Osteocyte (in vitro differentiated cells): ENCODE results near the gene RASAL2. TPM values are rescaled to one million over a fixed set of nuclear protein-coding genes. Genes with fewer than 3 reads are reported as not detected.

Experiments used
- DNase-seq: peaks from one replicate; pipeline ENCODE4 v3.0.0; 2021; ENCODE audit warnings: mixed read lengths; ENCODE audit not compliant: unreplicated experiment; ENCODE audit errors: extremely low spot score
- H3K27ac Mint-ChIP-seq: one replicate; pipeline ENCODE4 v1.8.0; 2021; ENCODE audit warnings: mild to moderate bottlenecking, mixed read lengths; ENCODE audit not compliant: unreplicated experiment
- H3K27me3 Mint-ChIP-seq: one replicate; pipeline ENCODE4 v1.8.0; 2021; ENCODE audit warnings: mixed read lengths; ENCODE audit not compliant: unreplicated experiment
- H3K36me3 Mint-ChIP-seq: one replicate; pipeline ENCODE4 v1.8.0; 2021; ENCODE audit warnings: mixed read lengths; ENCODE audit not compliant: unreplicated experiment
- H3K4me1 Mint-ChIP-seq: one replicate; pipeline ENCODE4 v1.8.0; 2021; ENCODE audit warnings: mixed read lengths; ENCODE audit not compliant: unreplicated experiment
- H3K4me3 Mint-ChIP-seq: one replicate; pipeline ENCODE4 v1.8.0; 2021; ENCODE audit warnings: mild to moderate bottlenecking, moderate library complexity, mixed read lengths; ENCODE audit not compliant: unreplicated experiment
- H3K9me3 Mint-ChIP-seq: one replicate; pipeline ENCODE4 v1.8.0; 2021; ENCODE audit warnings: mixed read lengths; ENCODE audit not compliant: unreplicated experiment
- CTCF ChIP-seq: fragments of 200-600 bp; sonication (generic); IDR thresholded peaks from 2 replicates; pipeline ENCODE4 v1.5.0; 2021; ENCODE audit warnings: antibody characterized with exemption, mild to moderate bottlenecking, moderate library complexity
- total RNA-seq: library from RNA; stranded (reverse); gene quantifications from 2 replicates; pipeline ENCODE4 v1.2.1, GENCODE V29; 2021

The RASAL2 gene
- total RNA-seq, 1 donor from 2014 or later, result 34.2 TPM

- TF ChIP-seq CTCF, result no peak
- Mint-ChIP-seq H3K4me3 (no peak overlapping the region), H3K9me3 (no peaks in the 10 kb centered on the region), H3K36me3 (peaks cover 18% of the 10 kb centered on the region), H3K27ac (no peak overlapping the region), H3K27me3 (no peaks in the 10 kb centered on the region), H3K4me1 (no peaks in the 10 kb centered on the region)
- DNase-seq, result no peak
Observed at GRCh38 chr1:178436899-178437298, 343.0 kb downstream of the RASAL2 start.

- H3K27me3 Mint-ChIP-seq, result no peaks in the 10 kb centered on the region
- H3K27ac Mint-ChIP-seq, result no peak overlapping the region
- H3K36me3 Mint-ChIP-seq, result peaks cover 30% of the 10 kb centered on the region
- TF ChIP-seq CTCF, result no peak
- no peak for DNase-seq
- no peaks in the 10 kb centered on the region for H3K4me1 Mint-ChIP-seq
- no peaks in the 10 kb centered on the region for H3K9me3 Mint-ChIP-seq
- no peak overlapping the region for H3K4me3 Mint-ChIP-seq
Observed at GRCh38 chr1:178438432-178438831, 344.5 kb downstream of the RASAL2 start.

GRCh38 chr1:178442925-178443324, 349.0 kb downstream of the RASAL2 start:
- H3K4me1 Mint-ChIP-seq, result no peaks in the 10 kb centered on the region
- no peak for DNase-seq
- no peak for TF ChIP-seq CTCF
- H3K9me3 Mint-ChIP-seq, result no peaks in the 10 kb centered on the region
- no peak overlapping the region for H3K27ac Mint-ChIP-seq
- no peaks in the 10 kb centered on the region for H3K27me3 Mint-ChIP-seq
- H3K4me3 Mint-ChIP-seq, result no peak overlapping the region
- peaks cover 60% of the 10 kb centered on the region for H3K36me3 Mint-ChIP-seq

- Mint-ChIP-seq H3K27ac (no peak overlapping the region), H3K4me1 (no peaks in the 10 kb centered on the region), H3K27me3 (no peaks in the 10 kb centered on the region), H3K9me3 (no peaks in the 10 kb centered on the region), H3K36me3 (peaks cover 39% of the 10 kb centered on the region), H3K4me3 (no peak overlapping the region)
- DNase-seq, result no peak
- TF ChIP-seq CTCF, result no peak
Observed at GRCh38 chr1:178450871-178451270, 357.0 kb downstream of the RASAL2 start.

DNA sequence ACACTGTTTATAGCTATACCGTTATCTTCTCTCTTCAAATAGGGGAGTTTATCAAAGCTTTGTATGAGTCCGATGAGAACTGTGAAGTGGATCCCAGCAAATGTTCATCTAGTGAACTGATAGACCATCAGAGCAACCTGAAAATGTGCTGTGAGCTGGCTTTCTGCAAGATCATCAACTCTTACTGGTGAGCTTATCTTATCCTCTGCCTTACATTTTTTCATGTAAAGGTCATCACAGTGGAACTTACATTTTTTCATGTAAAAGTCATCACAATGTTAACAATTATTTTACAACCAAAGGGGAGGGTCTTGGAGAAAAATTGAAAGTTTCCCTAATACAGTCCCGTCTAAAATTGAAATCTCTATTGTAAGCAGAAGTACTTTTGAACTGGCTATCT, 357.6 kb downstream of the RASAL2 start:
- DNase-seq, result no peak

More for the DNA sequence above, 357.6 kb downstream of the RASAL2 start:
- no peaks in the 10 kb centered on the region for H3K9me3 Mint-ChIP-seq
- no peaks in the 10 kb centered on the region for H3K4me1 Mint-ChIP-seq
- H3K27me3 Mint-ChIP-seq, result no peaks in the 10 kb centered on the region
- peaks cover 39% of the 10 kb centered on the region for H3K36me3 Mint-ChIP-seq
- no peak overlapping the region for H3K4me3 Mint-ChIP-seq
- TF ChIP-seq CTCF, result no peak
- H3K27ac Mint-ChIP-seq, result no peak overlapping the region
